Mesenchymal stem cell (in vitro differentiated cells and primary cell): ENCODE measurements around the gene MSLN.
A peak's percentile ranks its signal among the peaks of the same experiment; 100 is the strongest.

Experiments used
- DNase-seq: peaks from one replicate; pipeline ENCODE4 v3.0.0-alpha.2; 2013
- H2AFZ ChIP-seq: one replicate; pipeline ENCODE4 v1.6.1; 2013; ENCODE audit warnings: low read depth, mild to moderate bottlenecking, control low read depth, inconsistent platforms, low read length, moderate library complexity
- H2AK5ac ChIP-seq: 2 replicates; pipeline ENCODE4 v1.6.1; 2013; ENCODE audit warnings: low read length, moderate library complexity, mild to moderate bottlenecking, inconsistent platforms; ENCODE audit not compliant: severe bottlenecking
- H2BK120ac ChIP-seq: one replicate; pipeline ENCODE4 v1.6.1; 2013; ENCODE audit warnings: low read depth, mild to moderate bottlenecking, inconsistent platforms, low read length, moderate library complexity
- H2BK12ac ChIP-seq, 2 experiments: one replicate each; pipeline ENCODE4 v1.6.1; 2013; ENCODE audit warnings: inconsistent platforms in 2 of 2, low read length in 2 of 2, mild to moderate bottlenecking in 2 of 2, moderate library complexity in 2 of 2, control low read depth in 1 of 2
- H2BK15ac ChIP-seq: one replicate; pipeline ENCODE4 v1.6.1; 2013; ENCODE audit warnings: mild to moderate bottlenecking, low read depth, inconsistent platforms; ENCODE audit not compliant: poor library complexity, severe bottlenecking
- H2BK5ac ChIP-seq: 2 replicates; pipeline ENCODE4 v1.6.1; 2013; ENCODE audit warnings: low read depth, mild to moderate bottlenecking, low read length, control low read depth, inconsistent platforms; ENCODE audit not compliant: poor library complexity, severe bottlenecking
- H3K14ac ChIP-seq, 2 experiments: one replicate each; pipeline ENCODE4 v1.6.1; 2013; ENCODE audit warnings: inconsistent platforms in 2 of 2, low read length in 2 of 2, control low read depth in 1 of 2, mild to moderate bottlenecking in 1 of 2, moderate library complexity in 1 of 2
- H3K18ac ChIP-seq, 2 experiments: one replicate each; pipeline ENCODE4 v1.6.1; 2013; ENCODE audit warnings: inconsistent platforms in 2 of 2, low read length in 2 of 2, control low read depth in 1 of 2, low read depth in 1 of 2, mild to moderate bottlenecking in 1 of 2
- H3K23ac ChIP-seq, 2 experiments: one replicate each; pipeline ENCODE4 v1.6.1; 2013; ENCODE audit warnings: inconsistent platforms in 2 of 2, low read length in 2 of 2, mild to moderate bottlenecking in 2 of 2, moderate library complexity in 2 of 2, control low read depth in 1 of 2
- H3K27ac ChIP-seq: 2 replicates; pipeline ENCODE4 v1.5.1; 2013; ENCODE audit warnings: mild to moderate bottlenecking, moderate library complexity, low read length, control low read depth, inconsistent platforms; ENCODE audit not compliant: poor library complexity, severe bottlenecking
- H3K27me3 ChIP-seq, 2 experiments: 2 replicates each; pipeline versions ENCODE4 v1.6.1 to v1.7.0; 2013; ENCODE audit warnings: low read length in 2 of 2, mild to moderate bottlenecking in 2 of 2, moderate library complexity in 2 of 2, control low read depth in 1 of 2, inconsistent platforms in 1 of 2; ENCODE audit not compliant: control insufficient read depth in 1 of 2, insufficient read depth in 1 of 2
- H3K36me3 ChIP-seq, 2 experiments: 2 replicates each; pipeline versions ENCODE4 v1.6.1 to v1.7.0; 2013; ENCODE audit warnings: low read length in 2 of 2, control low read depth in 1 of 2, inconsistent platforms in 1 of 2, low read depth in 1 of 2, mild to moderate bottlenecking in 1 of 2; ENCODE audit not compliant: insufficient read depth in 2 of 2, control insufficient read depth in 1 of 2
- H3K4ac ChIP-seq, 2 experiments: one replicate each; pipeline ENCODE4 v1.6.1; 2013; ENCODE audit warnings: inconsistent platforms in 2 of 2, low read length in 2 of 2, mild to moderate bottlenecking in 2 of 2, moderate library complexity in 2 of 2, control low read depth in 1 of 2, low read depth in 1 of 2
- H3K4me1 ChIP-seq: 2 replicates; pipeline ENCODE4 v1.6.1; 2013; ENCODE audit warnings: low read depth, low read length, control low read depth; ENCODE audit not compliant: control insufficient read depth, insufficient read depth
- H3K4me2 ChIP-seq: 2 replicates; pipeline ENCODE4 v1.6.1; 2013; ENCODE audit warnings: low read length, mild to moderate bottlenecking, inconsistent platforms; ENCODE audit not compliant: poor library complexity, severe bottlenecking
- H3K4me3 ChIP-seq, 2 experiments: 2 replicates each; pipeline versions ENCODE4 v1.5.1 to v1.7.0; 2013; ENCODE audit warnings: low read length in 2 of 2, mild to moderate bottlenecking in 2 of 2, control low read depth in 1 of 2, low read depth in 1 of 2; ENCODE audit not compliant: insufficient read depth in 1 of 2
- H3K79me1 ChIP-seq: replicated peaks from 2 replicates; pipeline ENCODE4 v1.6.1; 2013; ENCODE audit warnings: mild to moderate bottlenecking, control low read depth, low read length, inconsistent platforms; ENCODE audit not compliant: poor library complexity, severe bottlenecking
- H3K9ac ChIP-seq: 2 replicates; pipeline ENCODE4 v1.7.0; 2013; ENCODE audit warnings: mild to moderate bottlenecking, low read length, moderate library complexity
- H3K9me3 ChIP-seq: 2 replicates; pipeline ENCODE4 v1.7.0; 2013; ENCODE audit warnings: mild to moderate bottlenecking, low read length; ENCODE audit not compliant: control insufficient read depth
- H4K8ac ChIP-seq: one replicate; pipeline ENCODE4 v1.6.1; 2013; ENCODE audit warnings: inconsistent platforms, mild to moderate bottlenecking, low read length, moderate library complexity
- H4K91ac ChIP-seq: one replicate; pipeline ENCODE4 v1.6.1; 2013; ENCODE audit warnings: mild to moderate bottlenecking, low read length, inconsistent platforms
- WGBS: methylation state at CpG from one replicate; pipeline ENCODE4 v1.1.7; 2013; ENCODE audit warnings: mixed read lengths; 5-methylcytosine and 5-hydroxymethylcytosine counted together

The MSLN gene

GRCh38 chr16:768428-768827 is 7.9 kb downstream of the MSLN start:
- H3K4me3 ChIP-seq = no peak overlapping the region

GRCh38 chr16:769184-769784 is 8.8 kb downstream of the MSLN start:
- H3K4me3 ChIP-seq = no peak overlapping the region
- 80% methylated on average over 14 of the region's 20 CpGs for WGBS

More at GRCh38 chr16:768428-768827, 7.9 kb downstream of the MSLN start:
- Histone ChIP-seq H3K36me3 (no peaks in the 10 kb centered on the region), H3K18ac (no peak overlapping the region), H3K14ac (no peak overlapping the region), H2AFZ (no peak overlapping the region), H4K91ac (no peak overlapping the region), H3K27ac (no peak overlapping the region), H3K9me3 (no peaks in the 10 kb centered on the region), H3K4ac (no peak overlapping the region), H2BK15ac (no peak overlapping the region), H3K4me1 (peaks cover 9% of the 10 kb centered on the region), H3K9ac (no peak overlapping the region), H3K4me2 (no peak overlapping the region), H2BK120ac (no peak overlapping the region), H2AK5ac (no peak overlapping the region), H3K23ac (no peak overlapping the region), H3K27me3 (peaks cover 0 to 23% of the 10 kb centered on the region in 2 experiments), H2BK5ac (no peak overlapping the region), H3K79me1 (no peaks in the 10 kb centered on the region), H2BK12ac (no peak overlapping the region), H4K8ac (no peak overlapping the region)
- DNase-seq = no peak
- 89% methylated on average over 21 of the region's 21 CpGs for WGBS

GRCh38 chr16:769934-770333 is 9.4 kb downstream of the MSLN start:
- Histone ChIP-seq H4K8ac (no peak overlapping the region), H3K36me3 (no peaks in the 10 kb centered on the region)

More at GRCh38 chr16:769184-769784, 8.8 kb downstream of the MSLN start:
- no peak overlapping the region for H3K27ac ChIP-seq
- H3K23ac ChIP-seq = no peak overlapping the region
- peaks cover 11% of the 10 kb centered on the region for H3K4me1 ChIP-seq
- H3K79me1 ChIP-seq = no peaks in the 10 kb centered on the region
- no peak overlapping the region for H2BK120ac ChIP-seq
- H3K4ac ChIP-seq = no peak overlapping the region
- H2AK5ac ChIP-seq = no peak overlapping the region
- no peaks in the 10 kb centered on the region for H3K36me3 ChIP-seq
- H4K91ac ChIP-seq = peak overlapping the region; percentile 55
- no peak overlapping the region for H3K14ac ChIP-seq
- H3K9ac ChIP-seq = no peak overlapping the region
- H2BK5ac ChIP-seq = no peak overlapping the region
- H4K8ac ChIP-seq = no peak overlapping the region
- H3K18ac ChIP-seq = no peak overlapping the region
- H2AFZ ChIP-seq = no peak overlapping the region
- H3K4me2 ChIP-seq = no peak overlapping the region
- peaks cover 0 to 19% of the 10 kb centered on the region in 2 experiments for H3K27me3 ChIP-seq
- H2BK12ac ChIP-seq = no peak overlapping the region
- H3K9me3 ChIP-seq = no peaks in the 10 kb centered on the region
- no peak for DNase-seq
- H2BK15ac ChIP-seq = no peak overlapping the region

DNA sequence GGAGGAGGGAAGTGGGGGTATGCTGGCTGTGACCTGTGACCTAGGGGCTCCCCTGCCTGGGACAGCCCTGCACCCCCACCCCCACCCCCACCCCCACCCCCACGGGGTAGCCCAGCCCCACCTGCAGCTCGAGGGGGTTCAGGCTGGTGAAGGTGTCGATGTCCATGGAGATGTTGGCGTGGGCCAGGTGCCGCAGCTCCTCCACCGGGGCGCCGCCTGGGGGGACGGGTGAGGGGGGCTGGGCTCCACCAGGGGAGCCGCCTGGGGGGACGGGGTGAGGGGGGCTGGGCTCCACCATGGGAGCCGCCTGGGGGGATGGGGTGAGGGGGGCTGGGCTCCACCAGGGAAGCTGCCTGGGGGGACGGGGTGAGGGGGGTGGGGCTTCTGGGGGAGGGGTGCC is 9.9 kb downstream of the MSLN start:
- Histone ChIP-seq H2BK15ac (no peak overlapping the region), H3K4me1 (peaks cover 17% of the 10 kb centered on the region), H3K9ac (no peak overlapping the region), H3K4me2 (no peak overlapping the region), H3K4ac (no peak overlapping the region), H3K23ac (no peak overlapping the region), H2BK5ac (no peak overlapping the region), H2AFZ (no peak overlapping the region), H3K9me3 (no peaks in the 10 kb centered on the region), H3K27me3 (peaks cover 0 to 21% of the 10 kb centered on the region in 2 experiments), H3K14ac (no peak overlapping the region), H2BK12ac (no peak overlapping the region), H2BK120ac (no peak overlapping the region), H3K36me3 (no peaks in the 10 kb centered on the region), H3K4me3 (no peak overlapping the region), H2AK5ac (no peak overlapping the region), H3K18ac (no peak overlapping the region), H4K91ac (no peak overlapping the region), H4K8ac (no peak overlapping the region), H3K79me1 (no peaks in the 10 kb centered on the region), H3K27ac (no peak overlapping the region)
- WGBS = 100% methylated on average over 5 of the region's 13 CpGs
- DNase-seq = no peak

More at GRCh38 chr16:769934-770333, 9.4 kb downstream of the MSLN start:
- Histone ChIP-seq H3K27me3 (peaks cover 0 to 19% of the 10 kb centered on the region in 2 experiments), H2BK120ac (no peak overlapping the region), H3K9me3 (no peaks in the 10 kb centered on the region), H3K4me3 (no peak overlapping the region), H4K91ac (no peak overlapping the region), H2BK5ac (no peak overlapping the region), H2AFZ (no peak overlapping the region), H3K14ac (no peak overlapping the region), H3K79me1 (no peaks in the 10 kb centered on the region), H3K9ac (no peak overlapping the region), H2AK5ac (no peak overlapping the region), H3K27ac (no peak overlapping the region), H3K4me2 (no peak overlapping the region), H3K23ac (no peak overlapping the region), H3K4ac (no peak overlapping the region), H2BK12ac (no peak overlapping the region), H3K4me1 (peaks cover 16% of the 10 kb centered on the region), H2BK15ac (no peak overlapping the region), H3K18ac (no peak overlapping the region)
- DNase-seq = no peak
- WGBS = 86% methylated on average over 16 of the region's 19 CpGs
